Measurements from ENCODE around the gene NOTCH2.
A peak's percentile ranks its signal among the peaks of the same experiment; 100 is the strongest.

Gene NOTCH2

GRCh38 chr1:119898981-119899720, 170.3 kb downstream of the NOTCH2 start:
- DNase-seq: no peak

- no peak for DNase-seq
Observed at GRCh38 chr1:119898530-119898929, 170.9 kb downstream of the NOTCH2 start.

- DNase-seq: no peak
Observed at GRCh38 chr1:119896303-119896702, 173.2 kb downstream of the NOTCH2 start, which contains the start of gene ADAM30. Gene ADAM30, minus strand, starts transcription at chr1:119896515. Its CDS starts 179 bp downstream, at chr1:119896336.

GRCh38 chr1:119895102-119895501, 174.4 kb downstream of the NOTCH2 start:
- no peak for DNase-seq

- no peak for DNase-seq
Observed at GRCh38 chr1:119893827-119894700, 175.4 kb downstream of the NOTCH2 start.

GRCh38 chr1:119893238-119893791, 176.1 kb downstream of the NOTCH2 start:
- no peak for DNase-seq

- DNase-seq: no peak
Observed at GRCh38 chr1:119891386-119891785, 178.1 kb downstream of the NOTCH2 start.

- DNase-seq: no peak
Observed at GRCh38 chr1:119888476-119888875, 181.0 kb downstream of the NOTCH2 start.

GRCh38 chr1:119887427-119887826, 182.0 kb downstream of the NOTCH2 start:
- DNase-seq: no peak

GRCh38 chr1:119885903-119886783, 183.3 kb downstream of the NOTCH2 start:
- peak; percentile 74 for DNase-seq

GRCh38 chr1:119884711-119885110, 184.8 kb downstream of the NOTCH2 start:
- no peak for DNase-seq

GRCh38 chr1:119883826-119884225, 185.6 kb downstream of the NOTCH2 start:
- DNase-seq: no peak

- no peak for DNase-seq
Observed at GRCh38 chr1:119882132-119883049, 187.1 kb downstream of the NOTCH2 start.

GRCh38 chr1:119879510-119880434, 189.7 kb downstream of the NOTCH2 start:
- no peak for DNase-seq

GRCh38 chr1:119878171-119878570, 191.3 kb downstream of the NOTCH2 start:
- no peak for DNase-seq

GRCh38 chr1:119874186-119874585, 195.3 kb downstream of the NOTCH2 start:
- DNase-seq: no peak

- no peak for DNase-seq
Observed at GRCh38 chr1:119873135-119874015, 196.1 kb downstream of the NOTCH2 start.

GRCh38 chr1:119871881-119872280, 197.6 kb downstream of the NOTCH2 start:
- peak; percentile 12 for DNase-seq

- peak; percentile 89 for DNase-seq
Observed at GRCh38 chr1:119870917-119871596, 198.4 kb downstream of the NOTCH2 start.
